A673 (cell line): ENCODE measurements around the gene ZNRF4.

Experiments used
- EZH2 ChIP-seq: fragments of 200-600 bp; sonication (generic); IDR thresholded peaks from 2 replicates; pipeline ENCODE4 v1.6.1; 2017; ENCODE audit warnings: borderline replicate concordance, low read depth, mild to moderate bottlenecking, mixed read lengths, antibody characterized with exemption, low read length; ENCODE audit not compliant: poor library complexity, severe bottlenecking
- TF ChIP-seq, protein P1 (sequence below): fragments of 300-800, 200-600 bp; sonication (generic); conservative IDR thresholded peaks from 2 replicates; pipeline ENCODE4 v1.5.1; 2017; ENCODE audit warnings: low read depth, mild to moderate bottlenecking, antibody characterized with exemption, low read length, moderate library complexity, mixed read lengths

- TF ChIP-seq, protein P1, sequence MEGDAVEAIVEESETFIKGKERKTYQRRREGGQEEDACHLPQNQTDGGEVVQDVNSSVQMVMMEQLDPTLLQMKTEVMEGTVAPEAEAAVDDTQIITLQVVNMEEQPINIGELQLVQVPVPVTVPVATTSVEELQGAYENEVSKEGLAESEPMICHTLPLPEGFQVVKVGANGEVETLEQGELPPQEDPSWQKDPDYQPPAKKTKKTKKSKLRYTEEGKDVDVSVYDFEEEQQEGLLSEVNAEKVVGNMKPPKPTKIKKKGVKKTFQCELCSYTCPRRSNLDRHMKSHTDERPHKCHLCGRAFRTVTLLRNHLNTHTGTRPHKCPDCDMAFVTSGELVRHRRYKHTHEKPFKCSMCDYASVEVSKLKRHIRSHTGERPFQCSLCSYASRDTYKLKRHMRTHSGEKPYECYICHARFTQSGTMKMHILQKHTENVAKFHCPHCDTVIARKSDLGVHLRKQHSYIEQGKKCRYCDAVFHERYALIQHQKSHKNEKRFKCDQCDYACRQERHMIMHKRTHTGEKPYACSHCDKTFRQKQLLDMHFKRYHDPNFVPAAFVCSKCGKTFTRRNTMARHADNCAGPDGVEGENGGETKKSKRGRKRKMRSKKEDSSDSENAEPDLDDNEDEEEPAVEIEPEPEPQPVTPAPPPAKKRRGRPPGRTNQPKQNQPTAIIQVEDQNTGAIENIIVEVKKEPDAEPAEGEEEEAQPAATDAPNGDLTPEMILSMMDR, result no peak
- TF ChIP-seq EZH2, result no peak
Measured at GRCh38 chr19:5491565-5491964, 36.3 kb downstream of the ZNRF4 start.
